HG03442 (cell line): ENCODE data around the gene IFIT2.
"Not testable (repeated sequence)": the region's sequence is repeated elsewhere in the genome, so short reads cannot be mapped to it uniquely, and the experiment has no call there.

Source experiments
- ATAC-seq: cut with Tn5 transposase; IDR thresholded peaks from one replicate; pipeline ENCODE4 v1.9.1; 2021; ENCODE audit warnings: mild to moderate bottlenecking, moderate library complexity; ENCODE audit not compliant: unreplicated experiment

The IFIT2 gene

GRCh38 chr10:89305766-89306433 lies 4.1 kb downstream of the IFIT2 start:
- no peak for ATAC-seq

GRCh38 chr10:89306434-89307268 lies 4.8 kb downstream of the IFIT2 start:
- ATAC-seq = no peak

- ATAC-seq = no peak
Measured at GRCh38 chr10:89307269-89307577, 5.4 kb downstream of the IFIT2 start.

GRCh38 chr10:89308266-89308665 lies 6.4 kb downstream of the IFIT2 start:
- ATAC-seq = no peak

- no peak for ATAC-seq
Measured at GRCh38 chr10:89308736-89309135, 6.9 kb downstream of the IFIT2 start.

GRCh38 chr10:89309156-89310055 lies 7.6 kb downstream of the IFIT2 start:
- ATAC-seq = no peak

- no peak for ATAC-seq
Measured at GRCh38 chr10:89310056-89310893, 8.4 kb downstream of the IFIT2 start.

GRCh38 chr10:89312973-89313372 lies 11.1 kb downstream of the IFIT2 start:
- ATAC-seq = no peak

GRCh38 chr10:89314676-89315075 lies 12.8 kb downstream of the IFIT2 start:
- no peak for ATAC-seq

- not testable (repeated sequence) for ATAC-seq
Measured at GRCh38 chr10:89318047-89318446, 16.2 kb downstream of the IFIT2 start.

GRCh38 chr10:89325081-89325480 lies 23.2 kb downstream of the IFIT2 start:
- not testable (repeated sequence) for ATAC-seq

GRCh38 chr10:89325856-89326255 lies 24.0 kb downstream of the IFIT2 start:
- not testable (repeated sequence) for ATAC-seq

GRCh38 chr10:89327803-89328441 lies 26.1 kb downstream of the IFIT2 start, which contains the start of gene IFIT3:
TSS of gene IFIT3 (plus strand) at chr10:89327997. CDS start at chr10:89328074, 77 bp downstream.
- ATAC-seq = no peak

GRCh38 chr10:89329151-89329550 lies 27.3 kb downstream of the IFIT2 start:
- ATAC-seq = no peak

GRCh38 chr10:89330014-89330413 lies 28.2 kb downstream of the IFIT2 start:
- ATAC-seq = not testable (repeated sequence)

GRCh38 chr10:89330537-89331212 lies 28.8 kb downstream of the IFIT2 start:
- ATAC-seq = no peak

GRCh38 chr10:89331487-89332122 lies 29.8 kb downstream of the IFIT2 start:
- not testable (repeated sequence) for ATAC-seq

GRCh38 chr10:89332123-89332633 lies 30.3 kb downstream of the IFIT2 start:
- peak; percentile 36 for ATAC-seq

GRCh38 chr10:89335226-89335625 lies 33.4 kb downstream of the IFIT2 start:
- ATAC-seq = no peak
